H9 (cell line): ENCODE results near the gene ATOH7. TPM values are rescaled to one million over a fixed set of nuclear protein-coding genes. Genes with fewer than 3 reads are reported as not detected.

ENCODE experiments used
- DNase-seq: peaks from one replicate; pipeline ENCODE4 v3.0.0-alpha.2; 2017
- H2AFZ ChIP-seq: one replicate; pipeline ENCODE4 v1.6.1; 2013; ENCODE audit warnings: mild to moderate bottlenecking, low read length, control low read depth, moderate library complexity
- H2AK5ac ChIP-seq: 2 replicates; pipeline ENCODE4 v1.6.1; 2013; ENCODE audit warnings: low read length, control low read depth, mixed read lengths; ENCODE audit not compliant: insufficient read length
- H2BK120ac ChIP-seq: one replicate; pipeline ENCODE4 v1.6.1; 2013; ENCODE audit warnings: low read depth, mild to moderate bottlenecking, low read length, control low read depth, inconsistent platforms; ENCODE audit not compliant: poor library complexity, severe bottlenecking
- H2BK12ac ChIP-seq: 2 replicates; pipeline ENCODE4 v1.6.1; 2013; ENCODE audit warnings: low read length, control low read depth, mixed read lengths, low read depth; ENCODE audit not compliant: insufficient read length
- H2BK15ac ChIP-seq: 2 replicates; pipeline ENCODE4 v1.6.1; 2013; ENCODE audit warnings: low read depth, low read length, control low read depth
- H2BK20ac ChIP-seq: one replicate; pipeline ENCODE4 v1.6.1; 2013; ENCODE audit warnings: low read depth, mild to moderate bottlenecking, low read length, control low read depth, inconsistent platforms; ENCODE audit not compliant: poor library complexity, severe bottlenecking
- H2BK5ac ChIP-seq: 2 replicates; pipeline ENCODE4 v1.6.1; 2013; ENCODE audit warnings: low read length, control low read depth, mixed read lengths; ENCODE audit not compliant: insufficient read length
- H3K14ac ChIP-seq: 2 replicates; pipeline ENCODE4 v1.6.1; 2013; ENCODE audit warnings: low read length, control low read depth; ENCODE audit not compliant: insufficient read depth
- H3K18ac ChIP-seq: 2 replicates; pipeline ENCODE4 v1.6.1; 2013; ENCODE audit warnings: low read depth, mild to moderate bottlenecking, mixed read lengths, low read length, control low read depth; ENCODE audit not compliant: insufficient read length
- H3K23ac ChIP-seq: 2 replicates; pipeline ENCODE4 v1.6.1; 2013; ENCODE audit warnings: low read length, control low read depth, mixed read lengths, low read depth; ENCODE audit not compliant: insufficient read length
- H3K23me2 ChIP-seq: 2 replicates; pipeline ENCODE4 v1.6.1; 2013; ENCODE audit warnings: low read depth, mild to moderate bottlenecking, mixed read lengths, low read length, control low read depth; ENCODE audit not compliant: insufficient read length, poor library complexity, severe bottlenecking
- H3K27ac ChIP-seq: 2 replicates; pipeline ENCODE4 v1.5.1; 2013; ENCODE audit warnings: low read length, control low read depth, mixed read lengths, low read depth; ENCODE audit not compliant: insufficient read length
- H3K27me3 ChIP-seq: 2 replicates; pipeline ENCODE4 v1.6.1; 2013; ENCODE audit warnings: low read length, control low read depth, inconsistent platforms; ENCODE audit not compliant: insufficient read depth
- H3K4ac ChIP-seq: 2 replicates; pipeline ENCODE4 v1.6.1; 2013; ENCODE audit warnings: low read depth, mild to moderate bottlenecking, control low read depth, inconsistent platforms, low read length, moderate library complexity
- H3K4me1 ChIP-seq: 2 replicates; pipeline ENCODE4 v1.6.1; 2013; ENCODE audit warnings: low read length, control low read depth, inconsistent platforms; ENCODE audit not compliant: insufficient read depth
- H3K4me2 ChIP-seq: 2 replicates; pipeline ENCODE4 v1.6.1; 2013; ENCODE audit warnings: low read length, control low read depth, mixed read lengths; ENCODE audit not compliant: insufficient read length, insufficient read depth
- H3K56ac ChIP-seq: 2 replicates; pipeline ENCODE4 v1.6.1; 2013; ENCODE audit warnings: low read depth, mild to moderate bottlenecking, mixed read lengths, low read length, control low read depth; ENCODE audit not compliant: insufficient read length
- H3K79me1 ChIP-seq: 2 replicates; pipeline ENCODE4 v1.6.1; 2013; ENCODE audit warnings: low read depth, mild to moderate bottlenecking, moderate library complexity, low read length, control low read depth, inconsistent platforms; ENCODE audit not compliant: insufficient read depth, poor library complexity, severe bottlenecking
- H3K79me2 ChIP-seq: 2 replicates; pipeline ENCODE4 v1.6.1; 2013; ENCODE audit warnings: low read length, control low read depth, inconsistent platforms; ENCODE audit not compliant: insufficient read depth
- H3K9ac ChIP-seq: 2 replicates; pipeline ENCODE4 v1.6.1; 2013; ENCODE audit warnings: low read length, control low read depth, mixed read lengths; ENCODE audit not compliant: insufficient read length; ENCODE audit errors: extremely low read depth
- H3K9me3 ChIP-seq: one replicate; pipeline ENCODE4 v1.6.1; 2013; ENCODE audit warnings: low read depth, low read length, inconsistent platforms; ENCODE audit not compliant: control insufficient read depth
- H3T11ph ChIP-seq: one replicate; pipeline ENCODE4 v1.6.1; 2013; ENCODE audit warnings: mild to moderate bottlenecking, low read length, control low read depth, inconsistent platforms
- H4K20me1 ChIP-seq: one replicate; pipeline ENCODE4 v1.6.1; 2013; ENCODE audit not compliant: control insufficient read depth, insufficient read length, insufficient read depth
- H4K5ac ChIP-seq: 2 replicates; pipeline ENCODE4 v1.6.1; 2013; ENCODE audit warnings: low read depth, mild to moderate bottlenecking, mixed read lengths, low read length, control low read depth; ENCODE audit not compliant: insufficient read length
- H4K8ac ChIP-seq: replicated peaks from 2 replicates; pipeline ENCODE4 v1.6.1; 2013; ENCODE audit warnings: low read length, control low read depth, mixed read lengths, low read depth; ENCODE audit not compliant: insufficient read length
- H4K91ac ChIP-seq: 2 replicates; pipeline ENCODE4 v1.6.1; 2013; ENCODE audit warnings: low read depth, mild to moderate bottlenecking, moderate library complexity, mixed read lengths, low read length, control low read depth; ENCODE audit not compliant: insufficient read length
- H3K27ac Mint-ChIP-seq, 3 experiments: 2 replicates in 2 of 3; 3 replicates in 1 of 3; pipeline ENCODE4 v1.8.0; 2020 to 2021; ENCODE audit warnings: mixed read lengths in 3 of 3, mild to moderate bottlenecking in 1 of 3, moderate library complexity in 1 of 3
- H3K27me3 Mint-ChIP-seq: 2 replicates; pipeline ENCODE4 v1.8.0; 2021; ENCODE audit warnings: low read depth, mild to moderate bottlenecking, moderate library complexity, mixed read lengths
- H3K36me3 Mint-ChIP-seq, 3 experiments: 2 replicates in 2 of 3; 3 replicates in 1 of 3; pipeline ENCODE4 v1.8.0; 2020 to 2021; ENCODE audit warnings: low read depth in 3 of 3, mixed read lengths in 3 of 3; ENCODE audit not compliant: insufficient read depth in 1 of 3
- H3K4me1 Mint-ChIP-seq, 2 experiments: 2 replicates each; pipeline ENCODE4 v1.8.0; 2020; ENCODE audit warnings: mixed read lengths in 2 of 2
- H3K4me3 Mint-ChIP-seq, 2 experiments: 2 replicates in 1 of 2; 3 replicates in 1 of 2; pipeline ENCODE4 v1.8.0; 2020 to 2021; ENCODE audit warnings: mild to moderate bottlenecking in 2 of 2, mixed read lengths in 2 of 2, moderate library complexity in 1 of 2
- H3K9me3 Mint-ChIP-seq, 2 experiments: 2 replicates in 1 of 2; 3 replicates in 1 of 2; pipeline ENCODE4 v1.8.0; 2020; ENCODE audit warnings: mild to moderate bottlenecking in 2 of 2, mixed read lengths in 2 of 2, moderate library complexity in 1 of 2
- CTCF ChIP-seq: fragments of 200-600 bp; sonication (generic); conservative IDR thresholded peaks from 3 replicates; pipeline ENCODE4 v1.8.0; 2021; ENCODE audit warnings: antibody characterized with exemption, mild to moderate bottlenecking
- WGBS: extraction: QIAGEN DNeasy Blood & Tissue Kit; methylation state at CpG from one replicate; pipeline ENCODE4 v1.1.7; 2013; ENCODE audit warnings: missing lambda C conversion rate, low lambda C conversion rate, mixed read lengths; ENCODE audit not compliant: insufficient read length; ENCODE audit errors: extremely low coverage; 5-methylcytosine and 5-hydroxymethylcytosine counted together
- total RNA-seq: library from RNA; stranded (reverse); gene quantifications from 2 replicates; pipeline ENCODE4 v1.2.1, GENCODE V29; 2021

The ATOH7 gene
- total RNA-seq, 1 experiment from 2014 or later = 0.20 TPM

DNA sequence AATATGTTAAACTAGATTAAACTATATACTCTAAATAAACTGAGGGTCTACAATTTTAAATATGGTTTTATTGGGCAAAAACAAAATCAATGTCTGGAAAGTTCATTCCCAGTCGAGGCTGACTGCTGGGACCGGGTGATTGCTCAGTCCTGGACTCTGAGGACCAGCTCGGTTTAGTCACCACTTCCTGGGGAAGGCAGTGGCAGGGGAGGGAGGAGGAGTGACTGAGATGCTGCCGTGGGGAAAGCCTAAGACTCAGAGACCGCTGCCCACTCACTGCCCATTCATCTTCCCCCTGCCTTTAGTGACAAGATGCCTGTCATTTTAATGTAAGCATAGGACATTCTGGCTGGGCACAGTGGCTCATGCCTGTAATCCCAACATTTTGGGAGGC is 29.0 kb downstream of the ATOH7 start:
- H3T11ph ChIP-seq = no peak overlapping the region
- no peak overlapping the region for H3K4me3 Mint-ChIP-seq
- no peak overlapping the region for H2BK120ac ChIP-seq
- H4K91ac ChIP-seq = no peak overlapping the region
- no peaks in the 10 kb centered on the region for H3K23me2 ChIP-seq
- no peak overlapping the region for H3K4me2 ChIP-seq
- no peaks in the 10 kb centered on the region for H3K79me2 ChIP-seq
- H3K9me3 Mint-ChIP-seq = no peaks in the 10 kb centered on the region
- no peaks in the 10 kb centered on the region for H3K27me3 Mint-ChIP-seq
- no peaks in the 10 kb centered on the region for H4K20me1 ChIP-seq
- H4K8ac ChIP-seq = no peak overlapping the region
- no peak for DNase-seq
- H2BK12ac ChIP-seq = no peak overlapping the region
- H3K9ac ChIP-seq = no peak overlapping the region
- no peak overlapping the region for H3K27ac ChIP-seq
- H2AK5ac ChIP-seq = no peak overlapping the region
- no peaks in the 10 kb centered on the region for H3K79me1 ChIP-seq
- no peaks in the 10 kb centered on the region for H3K9me3 ChIP-seq
- peaks cover 2 to 4% of the 10 kb centered on the region in 2 experiments; a peak in 1 of 4 replicates for H3K4me1 Mint-ChIP-seq
- H3K18ac ChIP-seq = no peak overlapping the region
- no peaks in the 10 kb centered on the region for H3K4me1 ChIP-seq
- no peak overlapping the region for H2BK15ac ChIP-seq
- H3K36me3 Mint-ChIP-seq = no peaks in the 10 kb centered on the region
- WGBS = no CpG with 5 or more reads among the region's 5 CpGs
- H3K27ac Mint-ChIP-seq = no peak overlapping the region
- no peak overlapping the region for H2BK5ac ChIP-seq
- no peak overlapping the region for H3K14ac ChIP-seq
- no peak overlapping the region for H2AFZ ChIP-seq
- no peak overlapping the region for H3K56ac ChIP-seq
- H4K5ac ChIP-seq = no peak overlapping the region
- no peak overlapping the region for H3K23ac ChIP-seq
- H3K4ac ChIP-seq = no peak overlapping the region
- H2BK20ac ChIP-seq = no peak overlapping the region
- H3K27me3 ChIP-seq = no peaks in the 10 kb centered on the region
- TF ChIP-seq CTCF = no peak
